ENCODE data around the gene USP40.

Gene USP40

DNA sequence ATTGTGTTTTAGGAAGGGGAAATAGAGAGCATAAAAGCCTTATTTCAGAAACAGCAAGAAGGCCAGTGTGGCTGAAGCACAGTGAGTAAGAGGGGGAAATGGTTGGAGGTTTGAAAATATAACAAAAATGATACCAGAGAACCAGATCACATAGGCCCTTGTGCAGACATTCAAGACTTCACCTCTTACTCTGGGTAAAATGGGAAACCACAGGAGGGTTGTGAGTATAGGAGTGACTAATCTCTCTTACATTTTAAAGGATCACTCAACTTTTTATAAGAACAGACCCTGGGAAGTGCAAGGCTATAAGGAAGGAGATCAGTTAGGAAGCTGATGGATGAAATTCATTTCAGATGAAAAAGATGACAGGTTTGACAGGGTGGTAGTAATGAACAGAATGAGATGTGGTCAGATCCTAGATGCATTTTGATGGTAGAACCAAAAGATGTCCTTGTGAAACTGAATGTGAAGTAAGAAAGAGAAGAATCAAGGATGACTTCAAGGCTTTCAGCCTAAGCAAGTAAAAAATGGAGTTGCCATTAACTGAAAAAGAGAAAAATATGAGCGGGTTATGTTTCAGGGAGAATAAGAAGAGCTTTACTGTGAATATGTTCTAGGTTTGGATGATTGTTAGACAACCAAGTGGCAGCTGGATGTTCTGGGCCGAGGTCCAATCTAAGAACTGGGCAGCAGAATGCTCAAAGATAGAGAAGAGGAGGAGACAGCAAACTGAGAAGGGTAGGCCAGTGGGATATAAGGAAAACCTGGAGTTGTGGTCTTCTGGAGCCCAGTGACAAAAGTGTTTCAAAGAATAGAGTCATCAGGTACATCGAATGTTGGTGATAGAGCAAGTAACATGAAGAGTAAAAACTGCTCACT, 65.1 kb downstream of the USP40 start:
- CTCF ChIA-PET: interaction anchor here (0.6 to 1.5 kb wide), 2 partner anchors 210 to 738 kb away, joined by 3 read pairs; no protein-coding TSS in a partner anchor

DNA sequence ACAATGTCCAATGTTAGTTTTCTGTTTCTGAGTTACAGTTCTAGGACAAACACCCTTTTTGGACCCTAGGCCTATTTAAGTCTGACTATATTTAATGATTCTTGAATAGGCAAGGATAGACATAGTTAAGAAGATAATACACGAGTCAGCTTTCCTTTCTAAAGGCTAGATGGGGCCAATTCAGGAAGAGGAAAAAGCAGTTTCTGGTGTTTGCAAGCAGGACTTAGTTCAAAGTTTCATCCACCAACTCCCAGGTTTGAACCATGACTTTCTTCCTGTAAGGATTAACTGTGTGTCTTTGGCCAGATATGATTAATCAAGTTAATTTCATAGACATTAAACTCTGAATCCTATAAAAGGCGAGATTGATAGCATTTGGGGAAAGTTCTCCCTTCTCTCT, 66.7 kb downstream of the USP40 start:
- Histone ChIP-seq H3K27ac (ENCODE audit: extremely low read depth, low read depth, low read length) (no peak overlapping the region), H3K4me3 (ENCODE audit: low read depth, low read length) (no peak overlapping the region), H3K4me1 (ENCODE audit: control insufficient read depth, insufficient read depth, low read length) (no peaks in the 10 kb centered on the region), H3K9me3 (ENCODE audit: control insufficient read depth, insufficient read depth, low read depth, low read length) (no peaks in the 10 kb centered on the region; the same call in 1 of the 2 replicates), H3K36me3 (ENCODE audit: control insufficient read depth in 2 of 2, insufficient read depth in 1 of 2, low read length in 2 of 2) (peaks cover 0 to 47% of the 10 kb centered on the region in 2 experiments; a peak in 1 of 3 replicates)
- ChIA-PET POLR2A (no interaction called here), CTCF (no interaction called here)
- TF ChIP-seq ZNF184 (tag by site-specific recombination; IDR thresholded peaks at IDR 0.05) (no peak), REST (tag by site-specific recombination; IDR thresholded peaks at IDR 0.05) (no peak)

More for the DNA sequence above, 65.1 kb downstream of the USP40 start:
- POLR2A ChIA-PET: no interaction called here
- TF ChIP-seq ZNF510 (tag by site-specific recombination; IDR thresholded peaks at IDR 0.05; ENCODE audit: insufficient replicate concordance) (no peak), ZNF571 (tag by site-specific recombination; IDR thresholded peaks at IDR 0.05) (no peak), ZNF24 (tag by site-specific recombination; IDR thresholded peaks at IDR 0.05) (no peak)
- TF ChIP-seq, protein P1, sequence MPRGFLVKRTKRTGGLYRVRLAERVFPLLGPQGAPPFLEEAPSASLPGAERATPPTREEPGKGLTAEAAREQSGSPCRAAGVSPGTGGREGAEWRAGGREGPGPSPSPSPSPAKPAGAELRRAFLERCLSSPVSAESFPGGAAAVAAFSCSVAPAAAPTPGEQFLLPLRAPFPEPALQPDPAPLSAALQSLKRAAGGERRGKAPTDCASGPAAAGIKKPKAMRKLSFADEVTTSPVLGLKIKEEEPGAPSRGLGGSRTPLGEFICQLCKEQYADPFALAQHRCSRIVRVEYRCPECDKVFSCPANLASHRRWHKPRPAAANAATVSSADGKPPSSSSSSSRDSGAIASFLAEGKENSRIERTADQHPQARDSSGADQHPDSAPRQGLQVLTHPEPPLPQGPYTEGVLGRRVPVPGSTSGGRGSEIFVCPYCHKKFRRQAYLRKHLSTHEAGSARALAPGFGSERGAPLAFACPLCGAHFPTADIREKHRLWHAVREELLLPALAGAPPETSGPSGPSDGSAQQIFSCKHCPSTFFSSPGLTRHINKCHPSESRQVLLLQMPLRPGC (tag by site-specific recombination; IDR thresholded peaks at IDR 0.05): no peak
- Histone ChIP-seq H3K9me3 (ENCODE audit: control insufficient read depth, insufficient read depth, low read depth, low read length) (no peaks in the 10 kb centered on the region; the same call in 1 of the 2 replicates), H3K27ac (ENCODE audit: extremely low read depth, low read depth, low read length) (no peak overlapping the region), H3K36me3 (ENCODE audit: control insufficient read depth in 2 of 2, insufficient read depth in 1 of 2, low read length in 2 of 2) (peaks cover 0 to 46% of the 10 kb centered on the region in 2 experiments; a peak in 1 of 3 replicates), H3K4me1 (ENCODE audit: control insufficient read depth, insufficient read depth, low read length) (no peaks in the 10 kb centered on the region), H3K4me3 (ENCODE audit: low read depth, low read length) (no peak overlapping the region)

DNA sequence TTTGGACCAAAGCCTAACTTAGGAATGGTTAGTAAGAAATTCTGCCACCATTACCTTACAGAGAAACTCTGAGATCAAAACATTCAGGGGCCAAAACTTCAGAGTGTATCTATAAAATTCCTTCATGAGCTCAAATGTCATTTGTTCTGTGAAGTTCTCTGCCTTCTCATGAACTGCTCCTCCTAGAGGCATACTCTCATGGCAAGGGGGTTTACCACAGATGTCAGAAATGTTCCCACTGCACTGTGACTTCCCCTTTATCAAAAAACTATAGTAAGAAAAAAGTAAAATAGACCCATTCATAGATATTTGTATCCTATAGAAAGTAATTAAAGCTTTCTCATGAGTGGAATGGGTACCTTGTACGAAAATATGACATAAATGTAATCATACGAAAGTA, 68.5 kb downstream of the USP40 start:
- POLR2A ChIA-PET: no interaction called here

GRCh38 chr2:233497692-233498091, 68.9 kb downstream of the USP40 start:
- Histone ChIP-seq H3K36me3 (ENCODE audit: control insufficient read depth in 2 of 2, insufficient read depth in 1 of 2, low read length in 2 of 2) (peaks cover 3 to 55% of the 10 kb centered on the region in 2 experiments; a peak in 2 of 3 replicates), H3K4me3 (ENCODE audit: low read depth, low read length) (no peak overlapping the region), H3K27ac (ENCODE audit: extremely low read depth, low read depth, low read length) (no peak overlapping the region), H3K4me1 (ENCODE audit: control insufficient read depth, insufficient read depth, low read length) (no peaks in the 10 kb centered on the region), H3K9me3 (ENCODE audit: control insufficient read depth, insufficient read depth, low read depth, low read length) (no peaks in the 10 kb centered on the region)
- ChIA-PET POLR2A (no interaction called here), CTCF (no interaction called here)
- TF ChIP-seq, protein P2, sequence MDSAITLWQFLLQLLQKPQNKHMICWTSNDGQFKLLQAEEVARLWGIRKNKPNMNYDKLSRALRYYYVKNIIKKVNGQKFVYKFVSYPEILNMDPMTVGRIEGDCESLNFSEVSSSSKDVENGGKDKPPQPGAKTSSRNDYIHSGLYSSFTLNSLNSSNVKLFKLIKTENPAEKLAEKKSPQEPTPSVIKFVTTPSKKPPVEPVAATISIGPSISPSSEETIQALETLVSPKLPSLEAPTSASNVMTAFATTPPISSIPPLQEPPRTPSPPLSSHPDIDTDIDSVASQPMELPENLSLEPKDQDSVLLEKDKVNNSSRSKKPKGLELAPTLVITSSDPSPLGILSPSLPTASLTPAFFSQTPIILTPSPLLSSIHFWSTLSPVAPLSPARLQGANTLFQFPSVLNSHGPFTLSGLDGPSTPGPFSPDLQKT (IDR thresholded peaks at IDR 0.05; ENCODE audit: borderline replicate concordance, low read depth, low read length): no peak
- TF ChIP-seq ZNF19 (tag by site-specific recombination; IDR thresholded peaks at IDR 0.05; ENCODE audit: low read depth) (no peak), ZNF48 (tag by site-specific recombination; IDR thresholded peaks at IDR 0.05) (no peak), ZNF248 (tag by site-specific recombination; IDR thresholded peaks at IDR 0.05) (no peak)
- TF ChIP-seq, protein P3, sequence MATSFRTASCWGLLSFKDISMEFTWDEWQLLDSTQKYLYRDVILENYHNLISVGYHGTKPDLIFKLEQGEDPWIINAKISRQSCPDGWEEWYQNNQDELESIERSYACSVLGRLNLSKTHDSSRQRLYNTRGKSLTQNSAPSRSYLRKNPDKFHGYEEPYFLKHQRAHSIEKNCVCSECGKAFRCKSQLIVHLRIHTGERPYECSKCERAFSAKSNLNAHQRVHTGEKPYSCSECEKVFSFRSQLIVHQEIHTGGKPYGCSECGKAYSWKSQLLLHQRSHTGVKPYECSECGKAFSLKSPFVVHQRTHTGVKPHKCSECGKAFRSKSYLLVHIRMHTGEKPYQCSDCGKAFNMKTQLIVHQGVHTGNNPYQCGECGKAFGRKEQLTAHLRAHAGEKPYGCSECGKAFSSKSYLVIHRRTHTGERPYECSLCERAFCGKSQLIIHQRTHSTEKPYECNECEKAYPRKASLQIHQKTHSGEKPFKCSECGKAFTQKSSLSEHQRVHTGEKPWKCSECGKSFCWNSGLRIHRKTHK (tag by site-specific recombination; IDR thresholded peaks at IDR 0.05): no peak

More for the DNA sequence above, 68.5 kb downstream of the USP40 start:
- no peak overlapping the region for H3K4me3 ChIP-seq (ENCODE audit: low read depth, low read length)
- H3K9me3 ChIP-seq (ENCODE audit: control insufficient read depth, insufficient read depth, low read depth, low read length): no peaks in the 10 kb centered on the region
- CTCF ChIA-PET: interaction anchor here (0.6 kb wide), 1 partner anchor 13 kb away, joined by 3 read pairs; no protein-coding TSS in a partner anchor
- H3K36me3 ChIP-seq (ENCODE audit: control insufficient read depth in 2 of 2, insufficient read depth in 1 of 2, low read length in 2 of 2): peaks cover 3 to 51% of the 10 kb centered on the region in 2 experiments; a peak in 2 of 3 replicates
- TF ChIP-seq ZNF10 (tag by site-specific recombination; IDR thresholded peaks at IDR 0.05) (no peak), ZNF366 (tag by site-specific recombination; conservative IDR thresholded peaks at IDR 0.05) (no peak), ZNF239 (tag by site-specific recombination; IDR thresholded peaks at IDR 0.05) (no peak), ZNF155 (tag by site-specific recombination; IDR thresholded peaks at IDR 0.05) (no peak)
- H3K27ac ChIP-seq (ENCODE audit: extremely low read depth, low read depth, low read length): no peak overlapping the region
- H3K4me1 ChIP-seq (ENCODE audit: control insufficient read depth, insufficient read depth, low read length): no peaks in the 10 kb centered on the region

Measured in HEK293 (cell line).